PC-9 (cell line): ENCODE results near the gene PTER. TPM values are rescaled to one million over a fixed set of nuclear protein-coding genes. Genes with fewer than 3 reads are reported as not detected.

Experiments
- BruUV-seq: library from RNA; stranded (reverse); fragments of 400-500 nt; replicated peaks from 2 replicates; lab custom pipeline; 2021; lab: Mats Ljungman, UMichigan
- CTCF ChIA-PET: fragments of 300-600 bp; sonication (Branson Sonifier 250); formaldehyde crosslinking; loops from one replicate; lab custom pipeline; 2022; ENCODE audit warnings: antibody characterized with exemption; lab: Charles Lee
- POLR2A ChIA-PET: fragments of 300-600 bp; sonication (Branson Sonifier 250); formaldehyde crosslinking; loops from one replicate; lab custom pipeline; 2022; ENCODE audit warnings: antibody characterized with exemption; ENCODE audit not compliant: unreplicated experiment; lab: Charles Lee
- DNase-seq, 2 experiments: peaks; one replicate each; pipeline versions ENCODE4 v3.0.0 to v3.0.0-alpha.2; 2015 to 2022; ENCODE audit warnings: mixed read lengths in 1 of 2
- H2AFZ ChIP-seq: fragments of 200-600 bp; sonication (generic); 2 replicates; pipeline ENCODE4 v1.8.1; 2017; ENCODE audit warnings: antibody characterized with exemption
- H3F3A ChIP-seq: fragments of 200-600 bp; sonication (generic); 2 replicates; pipeline ENCODE4 v1.8.1; 2017; ENCODE audit warnings: antibody characterized with exemption, mild to moderate bottlenecking, low read depth; ENCODE audit not compliant: insufficient read depth
- H3K27ac ChIP-seq: fragments of 200-600 bp; sonication (generic); 2 replicates; pipeline ENCODE4 v1.6.1; 2016; ENCODE audit warnings: mixed run types
- H3K27me3 ChIP-seq: fragments of 200-600 bp; sonication (generic); 2 replicates; pipeline ENCODE4 v1.6.1; 2016; ENCODE audit warnings: low read depth, mixed run types; ENCODE audit not compliant: insufficient read depth
- H3K36me3 ChIP-seq: fragments of 200-600 bp; sonication (generic); 2 replicates; pipeline ENCODE4 v1.6.1; 2016; ENCODE audit warnings: low read depth, mixed run types
- H3K4me1 ChIP-seq: fragments of 200-600 bp; sonication (generic); replicated peaks from 2 replicates; pipeline ENCODE4 v1.6.1; 2016; ENCODE audit warnings: mixed run types; ENCODE audit not compliant: insufficient read depth
- H3K4me2 ChIP-seq: fragments of 200-600 bp; sonication (generic); 2 replicates; pipeline ENCODE4 v1.6.1; 2017; ENCODE audit warnings: mixed run types
- H3K4me3 ChIP-seq: fragments of 200-600 bp; sonication (generic); 2 replicates; pipeline ENCODE4 v1.6.1; 2016; ENCODE audit warnings: mixed run types
- H3K79me2 ChIP-seq: fragments of 200-600 bp; sonication (generic); 2 replicates; pipeline ENCODE4 v1.6.1; 2017; ENCODE audit warnings: low read depth, mixed run types
- H3K9me2 ChIP-seq: fragments of 200-600 bp; sonication (generic); 2 replicates; pipeline ENCODE4 v1.8.1; 2017; ENCODE audit warnings: mild to moderate bottlenecking; ENCODE audit not compliant: insufficient read depth
- H3K9me3 ChIP-seq: fragments of 200-600 bp; sonication (generic); 2 replicates; pipeline ENCODE4 v1.8.1; 2016; ENCODE audit warnings: low read depth; ENCODE audit not compliant: insufficient read depth
- H4K20me1 ChIP-seq: fragments of 200-600 bp; sonication (generic); 2 replicates; pipeline ENCODE4 v1.8.1; 2017; ENCODE audit not compliant: insufficient read depth
- CTCF ChIP-seq: fragments of 200-600 bp; sonication (generic); conservative IDR thresholded peaks from 2 replicates; pipeline ENCODE4 v1.6.1; 2017; ENCODE audit warnings: mixed run types, antibody characterized with exemption, mild to moderate bottlenecking, moderate library complexity
- EZH2 ChIP-seq: fragments of 200-600 bp; sonication (generic); IDR thresholded peaks from 2 replicates; pipeline ENCODE4 v1.8.0; 2017; ENCODE audit warnings: antibody characterized with exemption, low read depth
- intact Hi-C: fragments of 100-400 bp; cut with micrococcal nuclease; formaldehyde crosslinking; loops from one replicate; pipeline ENCODE4 v1.10.0; 2022; ENCODE audit not compliant: unreplicated experiment
- total RNA-seq: library from RNA; stranded (reverse); gene quantifications from 2 replicates; pipeline ENCODE4 v1.2.3, GENCODE V29; 2021

The PTER gene
- total RNA-seq, 1 experiment from 2014 or later = 36.1 TPM

GRCh38 chr10:16520900-16521299, 84.1 kb downstream of the PTER start:
- H4K20me1 ChIP-seq = no peaks in the 10 kb centered on the region
- no peaks in the 10 kb centered on the region for H3K79me2 ChIP-seq
- TF ChIP-seq EZH2 (no peak), CTCF (no peak)
- no peak overlapping the region for H2AFZ ChIP-seq
- no peaks in the 10 kb centered on the region for H3K27me3 ChIP-seq
- H3K4me2 ChIP-seq = no peak overlapping the region
- H3F3A ChIP-seq = no peaks in the 10 kb centered on the region
- no peaks in the 10 kb centered on the region for H3K9me3 ChIP-seq
- H3K27ac ChIP-seq = no peak overlapping the region
- no peaks in the 10 kb centered on the region for H3K9me2 ChIP-seq
- H3K4me3 ChIP-seq = no peak overlapping the region
- intact Hi-C loops = no loop called here
- DNase-seq = no peak
- H3K4me1 ChIP-seq = no peaks in the 10 kb centered on the region
- ChIA-PET POLR2A (no interaction called here), CTCF (no interaction called here)
- no TSS peak for BruUV-seq
- no peaks in the 10 kb centered on the region for H3K36me3 ChIP-seq

DNA sequence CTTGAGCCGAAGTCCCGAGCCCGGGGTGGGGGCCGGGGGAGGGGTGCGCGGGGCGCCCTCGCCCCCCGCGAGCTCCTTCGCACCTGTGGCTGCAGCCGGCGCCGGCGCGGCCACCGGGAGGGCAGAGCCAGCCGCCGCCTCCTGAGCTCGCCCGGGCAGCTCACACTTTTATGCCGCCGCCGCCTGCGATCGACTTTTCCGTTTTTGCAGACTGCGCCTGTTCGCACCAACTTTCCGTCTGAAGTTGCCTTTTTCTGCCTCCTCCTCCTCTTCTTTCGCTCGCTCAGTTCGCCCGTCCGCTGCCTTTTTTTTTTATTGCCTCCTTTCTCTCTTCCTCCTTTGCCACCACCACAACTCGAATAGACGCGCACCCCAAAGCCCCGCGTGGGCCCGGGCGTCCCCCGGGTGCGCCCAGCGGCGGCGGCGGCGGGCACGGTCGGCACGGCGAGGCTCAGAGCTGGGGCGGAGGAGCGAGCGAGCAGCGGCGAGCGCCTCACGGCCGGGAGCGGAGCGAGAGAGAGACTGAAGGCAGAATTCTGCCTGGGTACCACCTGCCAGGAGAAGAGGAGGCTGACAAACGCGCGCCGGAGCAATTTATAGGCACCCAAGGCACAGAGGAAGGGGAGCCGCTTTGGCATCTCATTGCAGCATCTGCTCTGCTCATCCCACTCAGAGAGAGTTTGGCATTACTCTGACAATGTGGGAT, 84.7 kb downstream of the PTER start, which contains the start of gene C1QL3:
C1QL3 (minus strand) TSS at position 569 of the 706 bp plus-strand sequence. CDS start 814 bp downstream, outside the sequence.
- H3K9me2 ChIP-seq = no peaks in the 10 kb centered on the region
- no peak within 1 kb of the TSS for H3K4me2 ChIP-seq
- POLR2A ChIA-PET = no interaction called here
- TF ChIP-seq EZH2 (no peak), CTCF (no peak)
- no peak for DNase-seq
- no peak within 1 kb of the TSS for H3K27ac ChIP-seq
- H2AFZ ChIP-seq = no peak within 1 kb of the TSS
- H3K79me2 ChIP-seq = no peaks in the 10 kb centered on the region
- no peak within 1 kb of the TSS for H3K4me3 ChIP-seq
- no peaks in the 10 kb centered on the region for H3F3A ChIP-seq
- H3K9me3 ChIP-seq = no peaks in the 10 kb centered on the region
- H3K27me3 ChIP-seq = no peaks in the 10 kb centered on the region
- intact Hi-C loops = no loop called here
- H4K20me1 ChIP-seq = no peaks in the 10 kb centered on the region
- CTCF ChIA-PET = no interaction called here
- H3K4me1 ChIP-seq = no peaks in the 10 kb centered on the region
- no peaks in the 10 kb centered on the region for H3K36me3 ChIP-seq
- no TSS peak for BruUV-seq

GRCh38 chr10:16527452-16527851, 90.6 kb downstream of the PTER start:
- Histone ChIP-seq H3K4me1 (no peaks in the 10 kb centered on the region), H3K9me2 (no peaks in the 10 kb centered on the region), H4K20me1 (no peaks in the 10 kb centered on the region), H3K79me2 (no peaks in the 10 kb centered on the region), H2AFZ (no peak overlapping the region), H3K9me3 (no peaks in the 10 kb centered on the region), H3K4me2 (no peak overlapping the region), H3F3A (no peaks in the 10 kb centered on the region), H3K36me3 (no peaks in the 10 kb centered on the region), H3K4me3 (no peak overlapping the region), H3K27ac (no peak overlapping the region), H3K27me3 (no peaks in the 10 kb centered on the region)
- ChIA-PET CTCF (no interaction called here), POLR2A (no interaction called here)
- no TSS peak for BruUV-seq
- TF ChIP-seq EZH2 (no peak), CTCF (no peak)
- DNase-seq = no peak
- intact Hi-C loops = no loop called here
